ENCODE data around the gene ALPG.
"Not testable (repeated sequence)": the region's sequence is repeated elsewhere in the genome, so short reads cannot be mapped to it uniquely, and the experiment has no call there.

ALPG gene

GRCh38 chr2:232394431-232394830, 12.2 kb upstream of the ALPG start:
- in situ Hi-C loops (cut with MboI; ENCODE audit: low sequenced_read_pairs): not testable (repeated sequence)

- in situ Hi-C loops (cut with MboI; ENCODE audit: low sequenced_read_pairs): no loop called here
Measured at GRCh38 chr2:232395586-232395985, 11.1 kb upstream of the ALPG start.

DNA sequence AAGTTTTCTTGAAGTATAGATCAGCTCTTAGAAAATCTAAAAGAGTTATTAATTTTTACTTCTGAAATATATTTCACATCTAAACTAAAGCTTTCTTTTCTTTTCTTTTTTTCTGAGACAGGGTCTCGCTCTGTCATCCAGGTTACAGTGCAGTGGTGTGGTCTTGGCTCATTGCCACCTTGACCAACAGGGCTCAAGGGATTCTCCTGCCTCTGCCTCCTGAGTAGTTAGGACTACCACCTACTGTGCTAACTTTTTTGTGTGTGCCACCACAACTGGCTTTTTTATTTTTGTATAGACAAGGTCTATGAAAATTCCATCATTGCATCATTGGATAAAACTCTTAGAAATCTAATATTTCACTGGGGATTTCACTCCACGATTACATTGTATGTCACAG, 10.0 kb upstream of the ALPG start:
- in situ Hi-C loops (cut with MboI; ENCODE audit: low sequenced_read_pairs): no loop called here

- in situ Hi-C loops (cut with MboI; ENCODE audit: low sequenced_read_pairs): no loop called here
Measured at GRCh38 chr2:232398293-232399034, 8.2 kb upstream of the ALPG start.

DNA sequence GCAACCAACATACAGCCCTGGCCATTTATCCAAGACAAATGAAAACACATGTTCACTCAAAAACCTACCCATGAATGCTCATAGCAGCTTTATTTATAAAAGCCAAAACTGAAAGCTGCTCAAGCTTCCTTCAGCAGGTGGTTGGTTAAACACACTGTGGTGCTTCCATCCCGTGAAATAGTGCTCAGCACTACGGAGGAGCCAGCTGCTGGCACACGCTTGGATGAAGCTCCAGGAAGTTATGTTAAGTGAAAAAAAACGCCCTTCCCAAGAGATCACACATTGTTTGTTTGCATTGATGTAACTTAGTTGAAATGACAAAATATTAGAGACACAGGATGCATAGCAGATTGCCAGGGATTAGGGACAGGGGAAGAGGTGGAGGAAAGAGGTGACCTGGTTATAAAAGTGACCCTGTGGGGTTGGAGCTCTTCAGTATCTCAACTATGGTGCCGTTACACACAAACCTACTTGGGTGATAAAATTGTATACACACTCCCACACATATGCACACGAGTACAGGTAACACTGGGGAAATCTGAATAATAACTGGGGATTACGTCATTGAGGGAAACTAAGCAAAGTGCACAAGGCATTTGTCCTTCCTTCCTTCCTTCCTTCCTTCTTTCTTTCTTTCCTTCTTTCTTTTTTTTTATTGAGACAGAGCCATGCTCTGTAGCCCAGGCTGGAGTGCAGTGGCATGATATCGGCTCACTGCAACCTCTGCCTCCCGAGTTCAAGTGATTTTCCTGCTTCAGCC, 6.2 kb upstream of the ALPG start:
- in situ Hi-C loops (cut with MboI; ENCODE audit: low sequenced_read_pairs): no loop called here

DNA sequence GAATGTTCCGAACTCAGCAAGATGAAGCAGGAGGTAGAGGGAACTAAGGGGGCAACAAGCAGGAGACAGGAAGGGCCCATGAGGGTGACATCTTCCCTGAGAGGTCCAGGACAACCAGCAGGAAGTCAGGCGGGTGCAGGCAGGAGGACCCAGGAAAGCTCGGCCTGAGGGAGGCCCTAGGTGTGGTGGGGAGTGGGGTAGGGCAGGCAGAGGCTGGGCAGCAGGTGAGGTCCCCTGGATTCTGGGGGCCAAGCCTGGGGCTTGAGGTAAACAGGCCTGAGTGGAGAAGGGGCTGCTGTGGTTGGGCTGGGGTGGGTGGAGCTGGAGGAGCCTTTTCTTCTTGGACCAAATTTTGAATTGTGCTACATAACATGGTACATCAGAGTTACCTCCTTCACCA, 4.1 kb upstream of the ALPG start:
- in situ Hi-C loops (cut with MboI; ENCODE audit: low sequenced_read_pairs): no loop called here

DNA sequence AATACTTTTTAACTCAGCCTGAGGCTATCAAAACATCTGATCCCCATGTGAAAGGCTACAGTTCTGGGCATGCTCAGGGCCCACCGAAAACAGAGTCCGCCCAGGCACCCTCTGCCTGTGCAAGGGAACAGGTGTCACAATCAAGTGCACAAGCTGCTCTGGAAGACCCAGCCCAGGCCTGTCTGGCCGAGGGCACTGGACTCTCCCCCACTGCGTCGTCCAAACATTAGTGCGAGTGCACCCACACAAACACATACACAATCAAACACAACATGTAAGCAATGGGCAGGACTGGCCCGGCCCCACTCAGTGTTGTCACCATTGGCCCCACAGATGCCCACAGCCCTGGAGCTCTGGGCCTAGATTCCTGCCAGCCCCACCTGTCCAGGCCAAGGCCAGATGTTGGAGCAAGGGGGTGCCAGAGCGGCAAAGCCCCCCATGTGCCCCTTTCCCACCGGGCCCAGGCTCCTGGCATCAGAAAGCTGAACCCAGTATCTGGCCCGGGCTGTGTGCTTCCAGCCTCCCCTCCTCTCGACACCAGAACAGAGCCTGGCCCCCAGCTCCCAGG, 617 bp upstream of the ALPG start:
- in situ Hi-C loops (cut with MboI; ENCODE audit: low sequenced_read_pairs): no loop called here

- in situ Hi-C loops (cut with MboI; ENCODE audit: low sequenced_read_pairs): not testable (repeated sequence)
Measured at GRCh38 chr2:232407428-232408150, 945 bp downstream of the ALPG start.

DNA sequence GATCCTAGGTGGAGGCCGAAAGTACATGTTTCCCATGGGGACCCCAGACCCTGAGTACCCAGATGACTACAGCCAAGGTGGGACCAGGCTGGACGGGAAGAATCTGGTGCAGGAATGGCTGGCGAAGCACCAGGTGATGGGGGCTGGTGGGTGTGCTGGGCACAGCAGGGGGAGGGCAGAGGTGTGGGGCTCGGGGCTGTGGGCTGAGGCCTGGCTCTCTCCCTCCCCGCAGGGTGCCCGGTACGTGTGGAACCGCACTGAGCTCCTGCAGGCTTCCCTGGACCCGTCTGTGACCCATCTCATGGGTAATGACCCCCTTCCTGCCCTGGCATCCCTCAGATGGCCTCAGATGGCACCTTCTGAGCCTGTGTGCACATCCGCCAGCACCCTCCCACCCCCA, 1.6 kb downstream of the ALPG start:
- in situ Hi-C loops (cut with MboI; ENCODE audit: low sequenced_read_pairs): not testable (repeated sequence)

DNA sequence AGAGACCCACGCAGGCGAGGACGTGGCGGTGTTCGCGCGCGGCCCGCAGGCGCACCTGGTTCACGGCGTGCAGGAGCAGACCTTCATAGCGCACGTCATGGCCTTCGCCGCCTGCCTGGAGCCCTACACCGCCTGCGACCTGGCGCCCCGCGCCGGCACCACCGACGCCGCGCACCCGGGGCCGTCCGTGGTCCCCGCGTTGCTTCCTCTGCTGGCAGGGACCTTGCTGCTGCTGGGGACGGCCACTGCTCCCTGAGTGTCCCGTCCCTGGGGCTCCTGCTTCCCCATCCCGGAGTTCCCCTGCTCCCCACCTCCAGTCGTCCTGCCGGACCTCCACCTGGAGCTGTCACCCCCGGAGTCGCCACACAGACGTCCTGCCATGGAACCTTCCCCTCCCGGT, 3.0 kb downstream of the ALPG start:
- in situ Hi-C loops (cut with MboI; ENCODE audit: low sequenced_read_pairs): not testable (repeated sequence)

- in situ Hi-C loops (cut with MboI; ENCODE audit: low sequenced_read_pairs): no loop called here
Measured at GRCh38 chr2:232410238-232410900, 3.7 kb downstream of the ALPG start.

GRCh38 chr2:232411901-232412629, 5.4 kb downstream of the ALPG start:
- in situ Hi-C loops (cut with MboI; ENCODE audit: low sequenced_read_pairs): no loop called here

GRCh38 chr2:232412986-232413385, 6.3 kb downstream of the ALPG start:
- in situ Hi-C loops (cut with MboI; ENCODE audit: low sequenced_read_pairs): no loop called here

- in situ Hi-C loops (cut with MboI; ENCODE audit: low sequenced_read_pairs): no loop called here
Measured at GRCh38 chr2:232415138-232415690, 8.6 kb downstream of the ALPG start.

DNA sequence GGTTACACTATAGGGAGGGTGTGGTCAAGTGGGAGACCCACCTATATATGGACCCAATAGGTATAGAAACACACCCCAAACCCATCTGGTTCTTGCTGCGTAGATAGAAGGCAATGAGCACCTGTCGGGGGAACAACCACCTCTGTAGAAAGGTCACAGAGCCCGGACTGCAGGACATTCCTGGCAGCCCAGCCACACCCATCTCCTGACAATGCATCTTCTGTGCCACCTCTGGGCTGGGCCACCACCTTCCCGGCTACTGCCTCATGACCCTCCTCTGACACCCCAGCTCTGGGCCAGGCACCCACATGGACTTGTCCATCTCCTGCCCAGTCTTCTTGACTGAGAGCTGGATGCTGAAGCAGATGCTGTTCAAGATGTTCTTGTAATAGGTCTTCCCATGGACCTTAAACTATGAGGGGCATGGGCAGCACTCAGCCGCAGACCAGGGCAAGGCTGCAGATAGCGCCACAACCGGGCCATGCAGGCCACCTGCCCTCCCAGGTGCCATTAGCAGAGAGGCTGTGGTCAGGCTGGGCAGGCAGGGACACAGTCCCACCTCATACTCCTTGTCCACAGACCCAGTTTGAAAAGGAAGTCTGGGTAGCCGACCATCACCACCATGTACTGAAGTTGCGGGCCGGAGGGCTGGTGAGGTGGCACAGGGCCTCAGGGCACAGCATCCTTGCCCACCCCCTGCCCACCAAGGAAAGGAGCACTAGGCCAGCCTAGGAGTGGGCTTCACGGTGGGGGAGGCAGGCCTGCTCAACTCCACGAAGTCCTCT, 9.3 kb downstream of the ALPG start:
- in situ Hi-C loops (cut with MboI; ENCODE audit: low sequenced_read_pairs): no loop called here

- in situ Hi-C loops (cut with MboI; ENCODE audit: low sequenced_read_pairs): no loop called here
Measured at GRCh38 chr2:232416521-232417470, 10.2 kb downstream of the ALPG start.

DNA sequence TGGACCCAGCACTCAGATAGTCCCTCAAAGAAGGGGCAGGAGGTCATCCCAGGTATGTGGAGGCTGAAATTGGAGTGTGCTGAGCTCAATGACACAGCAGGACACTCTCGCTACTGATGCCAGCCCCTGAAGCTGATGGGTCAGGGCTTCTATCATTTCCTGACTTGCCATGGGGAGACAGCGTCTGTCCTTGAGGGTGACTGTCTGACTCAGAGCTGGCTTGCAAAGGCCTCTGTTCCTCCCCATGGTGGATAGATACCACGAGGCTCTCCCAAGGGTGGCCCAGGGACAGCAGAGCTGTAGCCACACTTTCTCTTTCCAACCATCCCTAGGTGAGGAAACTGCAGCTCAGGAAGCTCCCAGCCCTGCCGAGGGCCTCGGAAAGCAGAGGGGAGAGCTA, 10.8 kb downstream of the ALPG start:
- in situ Hi-C loops (cut with MboI; ENCODE audit: low sequenced_read_pairs): no loop called here

- in situ Hi-C loops (cut with MboI; ENCODE audit: low sequenced_read_pairs): no loop called here
Measured at GRCh38 chr2:232418056-232418455, 11.4 kb downstream of the ALPG start.

All from HL-60/S4 treated with phorbol 12-myristate 13-acetate at 8.2 ng/mL for 4 days and 3 days (cell line).